22Rv1 (cell line): Measurements from ENCODE around the gene MPRIP.

ENCODE experiments used
- H3K27ac ChIP-seq: fragments of 450-650 bp; 2 replicates; pipeline ENCODE4 v1.5.1; 2017
- ZFX ChIP-seq: fragments of 450-650 bp; IDR thresholded peaks from 2 replicates; pipeline ENCODE4 v1.6.1; 2017; ENCODE audit warnings: antibody characterized with exemption, borderline replicate concordance
- TF ChIP-seq, protein P1 (sequence below): fragments of 450-650 bp; IDR thresholded peaks from 2 replicates; pipeline ENCODE4 v1.5.1; 2017; ENCODE audit warnings: mild to moderate bottlenecking

MPRIP gene

DNA sequence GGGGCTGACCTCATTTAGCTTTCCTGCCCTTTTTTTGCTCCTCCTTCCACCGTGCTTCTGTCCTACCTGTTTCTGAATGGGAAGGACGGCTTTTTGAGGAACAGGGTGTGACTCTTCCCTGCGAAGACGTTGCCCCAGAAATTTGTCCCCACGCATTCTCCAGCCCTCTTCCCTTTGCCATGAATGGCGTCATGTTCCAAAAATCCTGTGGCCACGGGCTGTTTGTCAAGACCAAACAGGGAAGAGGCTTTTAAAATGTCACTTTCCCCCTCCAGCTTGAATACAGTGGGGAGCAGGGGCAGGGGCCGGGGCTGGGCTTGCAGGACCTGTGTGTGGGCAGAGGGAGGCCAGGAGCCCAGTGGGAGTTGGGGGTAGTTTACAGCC, 13.9 kb downstream of the MPRIP start:
- no peak overlapping the region for H3K27ac ChIP-seq
- TF ChIP-seq ZFX = no peak
- TF ChIP-seq, protein P1, sequence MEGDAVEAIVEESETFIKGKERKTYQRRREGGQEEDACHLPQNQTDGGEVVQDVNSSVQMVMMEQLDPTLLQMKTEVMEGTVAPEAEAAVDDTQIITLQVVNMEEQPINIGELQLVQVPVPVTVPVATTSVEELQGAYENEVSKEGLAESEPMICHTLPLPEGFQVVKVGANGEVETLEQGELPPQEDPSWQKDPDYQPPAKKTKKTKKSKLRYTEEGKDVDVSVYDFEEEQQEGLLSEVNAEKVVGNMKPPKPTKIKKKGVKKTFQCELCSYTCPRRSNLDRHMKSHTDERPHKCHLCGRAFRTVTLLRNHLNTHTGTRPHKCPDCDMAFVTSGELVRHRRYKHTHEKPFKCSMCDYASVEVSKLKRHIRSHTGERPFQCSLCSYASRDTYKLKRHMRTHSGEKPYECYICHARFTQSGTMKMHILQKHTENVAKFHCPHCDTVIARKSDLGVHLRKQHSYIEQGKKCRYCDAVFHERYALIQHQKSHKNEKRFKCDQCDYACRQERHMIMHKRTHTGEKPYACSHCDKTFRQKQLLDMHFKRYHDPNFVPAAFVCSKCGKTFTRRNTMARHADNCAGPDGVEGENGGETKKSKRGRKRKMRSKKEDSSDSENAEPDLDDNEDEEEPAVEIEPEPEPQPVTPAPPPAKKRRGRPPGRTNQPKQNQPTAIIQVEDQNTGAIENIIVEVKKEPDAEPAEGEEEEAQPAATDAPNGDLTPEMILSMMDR = no peak

- TF ChIP-seq ZFX = no peak
- TF ChIP-seq, protein P1 = no peak
- no peak overlapping the region for H3K27ac ChIP-seq
Observed at GRCh38 chr17:17057057-17057551, 14.8 kb downstream of the MPRIP start.

GRCh38 chr17:17058304-17058703, 16.0 kb downstream of the MPRIP start:
- TF ChIP-seq ZFX = no peak
- TF ChIP-seq, protein P1 = no peak
- no peak overlapping the region for H3K27ac ChIP-seq

DNA sequence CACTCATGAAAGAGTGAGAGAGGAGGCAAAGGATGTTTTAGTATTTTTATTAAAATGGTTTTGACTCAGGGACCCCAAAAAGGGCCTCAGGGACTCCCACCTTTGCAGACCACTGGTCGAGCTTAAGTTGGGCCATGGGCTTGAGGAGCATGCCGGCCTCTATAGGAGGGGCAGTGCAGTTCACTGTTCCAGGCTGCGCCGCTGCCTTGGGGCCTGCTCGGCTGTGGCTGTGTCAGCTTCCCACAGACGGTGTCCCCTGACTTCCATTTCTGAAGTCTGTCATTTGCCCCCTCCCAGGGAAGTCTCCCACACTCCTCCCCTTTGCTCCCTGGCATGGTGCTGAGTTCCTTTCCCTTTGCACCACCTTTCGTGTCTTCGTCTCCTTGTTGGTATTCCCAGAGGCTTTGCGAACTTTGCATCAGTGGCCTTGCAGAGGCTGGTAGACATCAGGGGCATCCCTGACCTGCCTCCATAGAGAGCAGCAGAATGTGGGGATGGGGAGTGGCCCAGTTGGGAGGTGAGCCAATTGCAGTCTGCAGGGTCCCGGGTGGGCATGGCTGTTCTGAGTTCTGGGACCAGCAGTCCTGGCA, 17.1 kb downstream of the MPRIP start:
- no peak overlapping the region for H3K27ac ChIP-seq
- no peak for TF ChIP-seq ZFX
- TF ChIP-seq, protein P1 = no peak

DNA sequence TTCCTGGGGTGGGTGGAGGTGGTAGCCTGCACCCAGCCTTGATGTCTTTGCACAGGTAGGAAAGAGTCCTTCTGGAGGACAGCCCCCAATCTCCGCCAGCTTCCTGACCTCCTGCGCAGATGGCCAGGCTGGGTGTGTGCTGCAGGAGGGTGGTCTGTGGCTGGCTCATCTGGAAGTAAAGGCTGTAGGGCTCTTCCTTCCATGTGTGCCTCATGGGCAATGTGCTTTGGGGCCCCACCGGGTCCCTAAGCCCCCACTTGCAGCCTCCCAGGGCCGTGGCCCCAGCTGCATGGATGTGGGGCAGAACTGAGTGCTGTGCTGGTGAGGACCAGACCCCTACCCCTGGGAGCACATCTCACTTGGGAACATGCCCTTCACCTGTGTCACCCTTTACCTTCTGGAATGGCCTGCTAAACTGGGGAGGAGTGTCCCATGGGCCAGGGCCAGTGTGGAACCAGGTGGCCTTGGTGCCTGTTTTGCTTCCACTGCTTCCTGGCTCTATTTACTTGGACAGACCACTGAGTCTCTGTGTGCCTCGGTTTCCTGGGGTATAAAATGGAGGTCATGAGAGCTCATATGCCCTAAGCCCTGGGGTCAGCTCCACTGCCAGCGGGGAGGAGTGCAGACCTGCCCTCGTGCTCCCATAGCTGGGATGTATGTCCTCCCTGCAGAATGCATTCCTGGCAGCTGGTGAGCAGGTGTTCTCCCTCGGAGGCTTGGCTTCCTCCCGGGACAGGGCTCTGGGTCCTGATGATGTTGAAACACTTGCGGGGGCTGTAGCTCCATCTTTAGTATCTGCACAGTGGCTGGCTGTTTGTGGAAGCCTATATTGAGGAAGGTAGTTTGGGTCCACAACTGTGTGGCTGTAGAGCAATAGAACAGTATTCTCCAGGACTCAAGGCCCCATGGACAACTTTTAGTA, 18.0 kb downstream of the MPRIP start:
- no peak overlapping the region for H3K27ac ChIP-seq
- no peak for TF ChIP-seq ZFX
- TF ChIP-seq, protein P1 = no peak

- H3K27ac ChIP-seq = no peak overlapping the region
- TF ChIP-seq, protein P1 = no peak
- TF ChIP-seq ZFX = no peak
Observed at GRCh38 chr17:17060930-17061329, 18.7 kb downstream of the MPRIP start.

- no peak for TF ChIP-seq ZFX
- TF ChIP-seq, protein P1 = no peak
- H3K27ac ChIP-seq = no peak overlapping the region
Observed at GRCh38 chr17:17061516-17061915, 19.3 kb downstream of the MPRIP start.
